HG03135 (cell line): ENCODE measurements around the gene TXNDC2.

Experiments used
- ATAC-seq: cut with Tn5 transposase; IDR thresholded peaks from one replicate; pipeline ENCODE4 v1.9.1; 2021; ENCODE audit warnings: mild to moderate bottlenecking, moderate library complexity; ENCODE audit not compliant: unreplicated experiment

The TXNDC2 gene

GRCh38 chr18:9859232-9859631 is 26.5 kb upstream of the TXNDC2 start:
- ATAC-seq = no peak

- no peak for ATAC-seq
These were observed 25.1 kb upstream of the TXNDC2 start for GRCh38 chr18:9860682-9861081.

DNA sequence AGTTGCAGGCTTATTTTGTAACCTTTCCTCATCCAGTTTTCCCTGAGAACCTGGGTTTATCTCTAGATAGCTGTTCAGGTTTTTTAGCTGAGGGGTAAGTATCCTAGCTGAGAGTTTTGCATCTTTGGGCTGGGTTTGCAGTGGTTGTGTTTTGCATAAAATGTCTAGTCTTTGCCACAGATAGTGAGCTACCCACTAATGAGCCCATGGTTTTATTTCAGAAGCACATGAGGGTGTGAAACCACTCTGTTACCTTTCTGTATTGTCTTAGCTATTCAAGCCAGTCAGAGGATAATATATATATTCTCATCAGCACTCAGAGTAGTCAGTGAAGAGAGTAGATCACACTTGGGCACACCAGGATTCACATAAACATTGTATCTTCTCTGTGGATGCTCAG is 24.6 kb upstream of the TXNDC2 start:
- ATAC-seq = peak; percentile 75

- peak; percentile 52 for ATAC-seq
These were observed 23.8 kb upstream of the TXNDC2 start for GRCh38 chr18:9861933-9862332.

GRCh38 chr18:9862686-9863085 is 23.1 kb upstream of the TXNDC2 start:
- ATAC-seq = no peak

GRCh38 chr18:9863282-9863681 is 22.5 kb upstream of the TXNDC2 start:
- ATAC-seq = no peak

- ATAC-seq = no peak
These were observed 19.8 kb upstream of the TXNDC2 start for GRCh38 chr18:9865764-9866490.

- no peak for ATAC-seq
These were observed 19.1 kb upstream of the TXNDC2 start for GRCh38 chr18:9866627-9867026.

DNA sequence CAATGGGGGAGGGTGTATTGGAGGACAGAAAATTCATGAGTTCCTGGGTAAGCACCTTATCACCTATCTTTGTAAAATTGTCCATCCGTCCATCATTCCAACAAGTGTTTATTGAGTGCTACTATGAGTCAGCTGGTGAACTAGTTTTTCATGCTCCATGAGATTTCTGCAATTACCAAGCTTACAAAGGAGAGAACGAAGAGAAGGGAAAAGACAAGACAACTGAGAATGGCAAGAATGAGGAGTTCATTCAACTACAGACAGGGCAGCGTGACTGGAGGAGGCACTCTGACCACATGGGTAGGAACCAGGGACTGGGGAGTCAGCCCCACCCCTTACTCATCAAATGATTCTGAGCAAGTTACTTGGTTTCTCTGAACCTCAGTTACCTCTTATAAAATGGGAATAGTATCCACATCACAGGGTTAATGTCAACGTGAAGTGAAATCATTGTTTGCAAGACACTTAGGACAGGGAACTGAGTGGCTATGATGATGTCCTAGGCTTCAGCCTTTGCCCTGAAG is 18.6 kb upstream of the TXNDC2 start:
- ATAC-seq = no peak

DNA sequence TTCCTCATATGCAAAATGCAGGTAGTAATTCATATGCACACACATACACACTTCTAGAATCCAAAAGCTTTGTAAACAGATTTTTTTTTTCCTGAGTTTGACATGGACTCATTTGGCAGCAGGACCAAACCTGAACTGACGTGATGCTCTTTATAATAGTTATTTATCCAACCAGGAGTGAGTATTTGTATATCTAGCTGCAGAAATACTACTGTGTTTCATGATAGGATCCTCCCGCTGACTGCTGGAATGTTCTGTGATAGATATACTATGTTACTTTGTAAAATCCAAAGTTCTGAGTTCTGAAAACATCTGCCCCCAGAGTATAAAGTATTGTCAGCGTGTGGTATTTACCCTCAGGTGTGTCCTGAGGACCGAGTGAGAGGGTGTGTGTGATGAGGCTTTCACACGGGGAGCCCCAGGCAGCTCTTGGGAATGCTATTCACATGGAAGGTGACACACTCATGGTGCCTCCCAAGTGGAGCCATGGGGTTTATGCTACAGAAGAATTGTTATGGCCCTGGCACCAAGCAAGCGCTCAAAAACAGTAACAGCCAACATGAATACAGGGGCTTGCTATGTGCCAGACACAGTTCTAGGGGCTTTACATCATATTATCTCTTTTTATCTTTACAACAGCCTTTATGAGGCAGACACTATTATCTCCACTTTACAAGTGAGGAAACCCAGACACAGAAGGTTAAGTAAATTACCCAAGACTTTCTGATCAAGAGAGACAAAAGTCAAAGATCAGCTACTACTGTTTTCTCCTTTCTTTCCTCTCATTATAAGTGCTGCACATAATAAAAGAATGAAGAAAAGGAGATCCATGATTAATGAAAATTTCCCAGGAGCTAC is 16.7 kb upstream of the TXNDC2 start:
- no peak for ATAC-seq

DNA sequence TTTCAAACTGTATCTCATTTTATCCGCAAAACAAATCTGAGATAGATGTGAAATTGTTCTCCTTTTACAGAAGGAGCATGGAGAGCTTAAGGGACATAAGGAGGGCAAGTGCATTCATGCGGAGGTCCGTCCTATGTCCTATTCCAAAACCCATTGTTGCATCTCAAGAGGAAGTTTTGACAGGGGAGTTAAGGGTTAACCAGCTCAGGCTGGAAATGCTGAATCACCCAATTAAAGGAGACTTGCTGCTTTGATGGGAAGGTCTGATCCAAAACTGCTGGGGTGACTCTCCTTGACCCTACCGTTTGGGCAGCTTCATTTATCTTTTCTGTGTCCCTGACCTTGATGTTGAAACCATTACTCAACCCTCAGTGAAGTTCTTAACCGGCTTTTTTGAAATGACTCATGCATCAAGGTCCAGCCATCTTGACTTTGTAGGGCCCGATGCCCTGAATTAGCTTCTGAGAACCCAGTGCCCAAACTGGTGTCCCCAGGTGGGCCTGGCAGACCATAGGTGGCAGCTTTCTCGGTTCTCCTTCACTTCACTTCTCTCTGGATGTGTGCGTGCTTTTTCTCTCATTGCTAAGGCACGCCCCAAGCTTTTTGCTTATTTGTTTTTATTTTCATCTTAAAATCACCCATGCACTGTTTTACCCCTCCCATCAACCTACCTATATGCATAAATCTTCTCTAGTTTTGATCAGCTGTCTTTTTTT is 15.9 kb upstream of the TXNDC2 start:
- ATAC-seq = no peak

DNA sequence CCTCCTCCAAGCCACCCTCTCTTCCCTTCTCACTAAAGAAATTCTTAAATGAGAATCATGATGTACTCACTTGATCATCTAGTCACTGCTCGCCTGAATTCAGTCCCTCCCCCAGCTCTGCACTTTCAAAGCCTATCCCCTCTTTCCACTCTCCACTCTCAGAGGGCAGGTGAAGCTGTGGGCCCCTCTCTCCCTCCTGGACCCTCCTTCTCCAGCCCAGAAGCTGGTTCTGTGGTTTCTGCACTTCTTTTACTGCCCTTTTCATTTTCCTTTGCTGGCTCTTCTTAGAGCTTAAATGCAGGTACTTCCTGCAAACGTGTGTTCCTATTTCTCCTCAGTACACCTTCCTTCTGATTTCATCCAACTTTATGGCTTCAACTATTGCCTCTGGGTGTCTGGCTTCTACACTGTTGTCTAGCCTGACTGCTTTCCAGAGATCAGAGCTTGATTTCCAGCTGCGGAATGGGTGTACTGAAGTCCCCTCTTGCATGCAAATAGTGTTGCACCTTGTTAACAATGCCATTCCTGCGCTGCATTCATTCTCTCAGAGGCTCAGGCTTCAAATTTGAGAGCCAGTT is 15.3 kb upstream of the TXNDC2 start:
- ATAC-seq = no peak

DNA sequence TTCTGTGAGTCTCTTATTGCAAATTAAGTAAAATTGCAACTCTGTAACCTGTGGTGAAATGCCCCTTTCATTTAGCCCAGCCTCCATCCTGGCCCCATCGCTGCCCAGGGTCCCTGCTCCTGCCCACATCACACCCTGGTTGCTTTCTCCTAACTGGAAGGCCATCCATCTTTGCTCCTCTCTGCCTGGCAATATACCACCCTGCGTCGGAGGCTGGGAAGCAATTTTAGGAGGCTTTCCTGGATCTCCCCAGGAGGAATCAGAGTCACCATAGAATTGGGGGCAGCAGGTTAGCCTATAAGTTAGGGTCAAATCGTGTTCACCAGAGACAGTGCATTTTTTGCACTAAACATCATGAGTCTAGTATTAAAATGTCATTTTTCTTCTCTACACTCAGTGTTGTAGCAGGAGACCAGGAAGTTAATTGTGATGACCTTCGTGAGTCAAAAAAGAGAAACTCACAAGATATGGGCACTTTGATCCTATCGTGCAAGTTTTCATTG is 14.5 kb upstream of the TXNDC2 start:
- ATAC-seq = no peak

DNA sequence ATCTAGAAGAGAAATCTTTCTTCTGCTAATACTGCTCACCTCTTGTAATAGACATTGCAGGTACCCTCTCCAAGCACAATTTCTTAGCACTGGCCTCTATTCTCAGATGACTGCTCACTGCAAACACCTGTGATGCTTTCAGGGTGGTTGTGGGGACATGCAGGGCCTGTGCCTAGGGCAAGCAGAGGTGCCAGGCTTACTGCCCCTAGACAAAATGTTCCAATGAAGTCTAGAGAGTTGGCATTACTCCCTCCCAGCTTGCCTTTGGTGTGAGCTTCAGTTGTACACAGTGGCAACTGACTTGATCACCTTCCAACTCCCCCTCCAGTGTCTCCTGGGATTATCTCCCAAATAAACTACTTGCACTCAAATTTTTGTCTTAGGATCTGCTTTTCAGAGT is 12.9 kb upstream of the TXNDC2 start:
- ATAC-seq = no peak

DNA sequence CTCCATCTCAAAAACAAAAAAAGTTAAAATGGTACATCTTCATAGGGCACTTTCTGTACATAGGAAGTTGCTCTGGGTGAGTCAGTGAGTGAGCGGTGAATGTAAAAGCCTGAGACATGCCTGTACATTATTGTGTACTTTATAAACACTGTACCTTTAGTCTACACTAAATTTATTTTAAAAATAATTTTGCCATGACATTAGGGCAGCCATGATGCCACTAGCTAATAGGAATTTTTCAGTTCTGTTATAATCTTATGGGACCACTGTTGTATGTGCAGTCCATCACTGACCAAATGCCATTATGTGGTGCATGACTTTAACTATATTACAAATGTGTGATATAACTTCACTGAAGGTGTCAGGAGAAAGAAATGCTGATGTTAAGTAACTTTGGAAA is 11.0 kb upstream of the TXNDC2 start:
- no peak for ATAC-seq

- no peak for ATAC-seq
These were observed 9.4 kb upstream of the TXNDC2 start for GRCh38 chr18:9876212-9876866.

DNA sequence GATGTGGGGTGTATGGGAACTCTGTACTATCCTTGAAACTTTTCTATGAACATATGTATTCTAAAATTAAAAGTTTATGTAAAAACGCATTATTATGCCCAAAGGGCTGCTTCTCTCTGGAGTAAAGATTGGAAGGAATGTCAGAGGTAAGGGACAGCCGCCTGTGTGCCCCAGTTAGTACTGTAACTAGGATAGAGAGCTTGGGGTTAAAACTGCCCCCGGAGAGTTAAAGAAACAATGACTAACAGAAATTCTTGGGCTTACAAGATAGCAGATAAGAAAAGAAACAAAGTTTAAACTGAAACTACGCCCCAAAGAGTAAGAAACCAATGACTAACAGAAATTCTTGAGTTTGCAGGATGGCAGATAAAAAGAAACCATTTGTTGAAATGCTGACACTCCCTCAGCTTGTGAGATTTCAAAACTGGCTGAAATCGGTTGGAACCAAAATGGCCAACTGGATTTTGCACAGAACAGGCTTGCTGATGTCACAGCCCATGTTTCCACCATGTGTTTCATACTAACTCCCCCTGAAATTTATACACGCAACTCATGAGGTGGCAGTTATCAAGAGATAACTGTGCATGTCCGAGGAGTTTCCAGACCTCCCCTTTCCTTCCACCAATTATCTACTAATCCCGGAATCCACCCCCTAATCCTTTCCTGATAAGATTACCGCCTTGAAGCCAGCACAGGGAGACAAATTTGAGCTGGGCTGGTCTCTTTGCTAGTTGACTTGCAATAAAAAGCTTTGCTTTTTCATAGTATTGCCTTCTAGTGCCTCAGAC is 8.7 kb upstream of the TXNDC2 start:
- no peak for ATAC-seq

DNA sequence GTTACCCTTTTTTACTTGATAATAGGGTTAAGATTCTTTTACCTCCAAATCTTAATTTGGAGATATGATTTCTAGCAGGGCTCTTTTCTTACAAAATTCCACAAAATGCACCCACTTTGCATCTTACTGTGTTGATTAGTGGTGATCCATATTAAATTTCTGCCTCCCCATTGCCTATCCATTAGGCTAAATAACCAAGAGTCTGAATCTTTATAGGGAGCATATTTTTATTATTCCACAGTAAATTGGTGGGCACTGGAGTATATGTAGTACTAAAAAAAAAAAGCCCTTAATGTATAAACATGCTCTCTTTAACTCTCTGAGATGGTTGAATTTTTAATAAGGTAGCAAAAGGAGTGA is 8.1 kb upstream of the TXNDC2 start:
- ATAC-seq = no peak

DNA sequence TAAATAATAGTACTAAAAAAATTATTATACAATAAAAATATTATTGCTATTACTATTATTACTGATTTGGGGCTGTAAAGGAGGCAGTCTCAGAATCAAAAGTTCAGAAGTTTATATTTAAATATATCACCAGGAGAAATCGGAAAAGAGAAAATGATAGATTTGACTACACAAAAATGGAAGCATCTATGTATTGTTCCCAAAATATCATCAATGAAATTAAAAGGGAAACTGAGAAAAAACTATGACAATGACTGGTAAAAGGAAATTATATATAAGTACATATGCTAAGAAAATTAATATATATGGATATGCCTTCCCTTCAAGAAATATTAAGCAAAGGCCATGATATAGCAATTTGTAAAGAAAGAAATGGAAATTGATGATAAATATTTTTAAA is 7.7 kb upstream of the TXNDC2 start:
- ATAC-seq = no peak

DNA sequence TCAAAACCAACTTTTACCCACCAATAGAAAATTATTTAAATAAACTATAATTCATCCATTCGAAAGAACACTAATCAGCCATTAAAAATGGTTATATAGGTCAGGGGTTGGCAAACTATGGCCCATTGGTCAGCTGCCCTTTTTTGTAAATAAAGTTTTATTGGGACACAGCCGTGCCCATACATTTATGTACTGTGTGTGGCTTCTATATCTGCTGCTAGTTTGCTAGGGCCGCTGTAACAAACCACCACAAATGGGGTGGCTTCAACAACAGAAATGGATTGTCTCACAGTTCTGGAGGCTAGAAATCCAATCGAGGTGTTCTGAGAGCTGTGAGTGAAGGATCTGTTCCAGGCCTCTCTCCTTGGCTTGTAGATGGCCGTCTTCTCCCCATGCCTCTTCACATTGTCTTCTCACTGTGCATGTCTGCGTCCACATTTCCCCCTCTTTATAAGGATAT is 7.0 kb upstream of the TXNDC2 start:
- no peak for ATAC-seq
